Inflammatory macrophage treated with lipopolysaccharide for 4 hours (primary cell): Measurements from ENCODE around the gene ATAD1.

Experiments
- DNase-seq: peaks from one replicate; pipeline ENCODE4 v3.0.0-alpha.2; 2020

ATAD1 gene

DNA sequence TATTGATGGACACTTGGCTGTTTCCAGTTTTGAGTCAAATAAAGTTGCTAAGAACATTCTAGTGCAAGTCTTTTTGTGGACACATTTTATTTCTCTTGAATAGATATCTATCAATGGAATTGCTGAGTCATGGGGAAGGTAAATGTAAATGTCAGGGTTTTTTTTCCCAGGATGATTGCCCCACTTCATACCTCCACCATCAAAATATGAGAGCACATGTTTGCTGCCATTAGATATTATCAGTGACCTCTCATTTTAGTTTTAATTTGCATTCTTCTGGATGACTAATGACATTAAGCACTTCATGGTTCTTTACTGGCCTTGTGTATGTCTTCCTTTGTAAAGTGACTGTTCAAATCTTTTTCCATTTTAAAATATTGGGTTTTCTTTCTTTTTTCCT, 112.7 kb downstream of the ATAD1 start:
- DNase-seq: no peak

DNA sequence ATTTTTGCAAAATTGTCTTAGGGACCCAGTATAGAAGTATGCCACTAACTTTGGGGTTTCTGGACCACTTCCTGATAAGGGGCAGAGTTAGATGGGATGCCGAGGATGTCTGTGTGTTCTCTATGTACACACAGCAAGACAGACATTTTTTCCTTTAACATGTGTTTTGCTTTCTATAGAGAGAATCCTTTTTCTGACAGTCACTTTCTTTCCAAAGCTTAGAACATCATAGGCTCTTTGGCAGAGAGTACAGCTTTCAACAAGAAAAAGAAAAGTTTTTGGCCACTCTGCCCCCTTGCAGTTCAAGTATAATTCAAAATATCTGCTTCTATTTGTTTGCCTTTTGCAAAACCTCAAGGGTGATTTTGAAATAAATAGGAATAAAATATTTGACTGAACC, 114.3 kb downstream of the ATAD1 start:
- no peak for DNase-seq

DNA sequence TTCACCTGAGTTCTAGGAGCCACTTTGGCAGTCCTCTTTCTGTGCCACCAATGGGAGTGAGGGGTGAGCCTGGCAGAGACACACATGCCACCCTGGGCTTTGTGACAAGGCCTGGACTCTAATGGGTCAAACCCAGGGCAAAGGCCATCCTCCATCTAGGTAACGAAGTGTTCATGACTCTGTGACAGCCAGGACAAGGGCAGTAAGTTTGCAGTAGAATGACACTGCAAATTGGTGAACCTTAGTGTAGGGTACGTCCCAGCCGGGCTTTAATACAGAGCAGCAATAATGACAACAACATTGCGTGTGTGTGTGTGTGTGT, 115.1 kb downstream of the ATAD1 start:
- DNase-seq: no peak

DNA sequence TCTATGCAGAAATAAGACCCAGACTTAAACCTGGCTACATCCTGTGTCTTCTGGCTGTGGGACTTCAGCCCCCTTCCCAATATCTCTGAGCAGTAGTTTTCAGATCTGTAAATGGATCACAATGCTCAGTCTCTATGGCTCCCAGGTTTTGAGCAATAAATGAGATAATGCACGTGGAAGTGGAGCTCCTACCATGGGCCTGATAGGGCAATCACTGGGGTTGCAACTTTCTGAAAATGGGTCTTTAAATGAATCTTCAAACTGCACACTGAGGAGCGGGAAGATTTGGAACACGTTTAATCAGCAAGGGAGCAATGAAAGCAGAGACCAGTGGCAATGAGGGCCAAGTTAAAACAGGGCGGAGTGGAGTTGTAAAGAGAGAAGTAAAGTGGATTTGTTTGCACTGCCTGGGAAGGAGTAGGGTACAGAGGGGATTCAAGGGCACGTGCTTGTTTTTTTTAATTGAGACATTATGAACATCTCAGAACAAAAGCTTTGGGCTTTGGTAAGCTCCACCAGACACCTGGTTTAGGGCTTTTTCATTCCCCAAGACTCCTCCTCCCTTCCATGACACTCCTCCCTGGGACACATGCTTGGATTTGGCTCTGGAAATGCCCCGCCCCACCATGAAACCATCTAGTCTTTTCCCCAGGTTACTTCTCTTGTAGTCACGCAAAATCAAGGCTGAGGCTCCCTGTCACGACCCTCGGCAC, 115.6 kb downstream of the ATAD1 start:
- DNase-seq: no peak
